GF-D8 (cell line): ENCODE data around the gene ACTN1.

Experiments
- DNase-seq: peaks from one replicate; lab custom pipeline; 2025; lab: John Stamatoyannopoulos, UW

Gene ACTN1

DNA sequence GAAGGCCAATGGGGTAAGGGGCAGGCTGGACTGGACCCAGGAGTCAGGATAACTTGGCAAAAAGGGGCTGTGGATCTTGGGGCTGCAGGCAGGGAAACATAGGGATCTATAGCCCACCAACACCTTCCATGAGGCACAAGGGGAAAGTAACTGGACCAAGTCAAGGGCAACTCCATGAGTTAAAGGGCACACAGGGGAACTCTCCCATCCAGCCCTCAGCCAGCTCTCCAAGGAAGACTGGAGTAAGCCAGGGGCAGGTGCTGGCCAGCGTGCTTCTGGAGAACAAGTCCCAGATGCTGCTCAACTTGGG lies 154.9 kb downstream of the ACTN1 start:
- DNase-seq: no peak
